ENCODE measurements around the gene TADA1. TPM values are rescaled to one million over a fixed set of nuclear protein-coding genes. Genes with fewer than 3 reads are reported as not detected.
"Not testable (repeated sequence)": the region's sequence is repeated elsewhere in the genome, so short reads cannot be mapped to it uniquely, and the experiment has no call there.

TADA1 gene
- polyA plus RNA-seq, 1 donor: 12.5 TPM

DNA sequence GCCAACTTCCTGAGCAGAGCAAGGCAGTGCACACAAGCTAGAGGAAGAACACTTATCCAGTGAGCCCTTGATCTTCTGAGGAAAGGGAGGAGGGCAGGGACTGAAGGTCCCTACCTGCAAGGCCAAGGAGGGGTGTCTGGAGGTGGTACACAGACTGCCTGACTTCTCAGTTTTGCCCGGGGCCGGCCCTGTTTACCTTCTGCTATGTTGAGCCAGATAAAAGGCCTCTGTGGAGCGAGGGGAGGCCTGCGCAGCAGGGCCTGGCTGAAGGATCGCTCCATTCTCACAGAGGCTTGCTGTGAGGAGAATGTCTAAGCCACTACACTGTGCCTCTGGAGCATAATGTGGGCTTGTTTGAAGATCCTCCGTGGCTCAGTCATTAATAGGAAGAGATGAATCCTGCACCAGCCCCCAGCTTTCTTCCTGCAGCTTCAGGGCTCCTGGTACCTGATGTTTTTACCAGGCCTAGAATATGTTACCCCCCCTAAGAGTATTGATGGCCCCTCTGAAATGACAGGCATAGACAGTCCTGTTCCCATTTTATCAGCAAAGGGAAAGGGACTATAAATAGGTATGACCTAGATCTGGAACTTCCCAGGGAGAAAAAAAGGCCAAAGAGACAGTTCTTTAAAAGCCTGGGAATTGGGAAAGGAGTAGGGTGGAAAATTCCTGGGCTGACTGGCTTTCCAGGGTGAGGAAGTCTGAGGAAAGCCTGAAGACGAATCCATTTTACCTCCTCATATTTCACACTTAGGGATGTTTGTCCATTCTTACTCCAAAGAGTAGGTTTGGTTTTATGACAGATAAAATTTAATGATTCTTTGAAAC is 32.1 kb downstream of the TADA1 start:
- no peak for DNase-seq (ENCODE audit: low read depth)

- no peak for DNase-seq (ENCODE audit: low read depth)
Observed at GRCh38 chr1:166843322-166843721, 32.7 kb downstream of the TADA1 start.

- no peak for DNase-seq (ENCODE audit: low read depth)
Observed at GRCh38 chr1:166840309-166841274, 35.5 kb downstream of the TADA1 start.

- DNase-seq (ENCODE audit: low read depth): no peak
Observed at GRCh38 chr1:166839600-166840308, 36.3 kb downstream of the TADA1 start.

GRCh38 chr1:166838766-166839599 is 37.1 kb downstream of the TADA1 start, which contains the start of gene POGK:
TSS of gene POGK (plus strand) at chr1:166839475. CDS start at chr1:166840957, 1,482 bp downstream.
- peak; percentile 67 for DNase-seq (ENCODE audit: low read depth)

DNA sequence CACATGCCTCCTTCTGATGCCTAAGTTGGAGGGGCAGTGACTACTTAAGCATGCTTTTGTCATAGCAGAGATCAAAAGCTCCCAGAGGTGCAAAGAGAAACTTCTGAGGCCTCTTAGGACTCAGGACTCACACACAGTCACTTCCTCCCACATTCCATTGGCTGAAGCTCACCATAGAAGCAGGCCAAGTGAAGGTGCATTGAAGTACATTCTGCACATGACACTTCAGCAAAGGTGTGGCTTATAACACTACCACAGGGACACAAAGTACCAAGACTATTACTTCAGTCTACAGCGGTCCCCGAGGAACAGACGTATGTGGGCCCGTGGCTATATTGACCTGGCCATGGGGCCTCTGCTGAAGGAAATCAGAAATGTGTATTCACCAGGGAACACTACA is 39.3 kb downstream of the TADA1 start:
- no peak for DNase-seq (ENCODE audit: low read depth)

DNA sequence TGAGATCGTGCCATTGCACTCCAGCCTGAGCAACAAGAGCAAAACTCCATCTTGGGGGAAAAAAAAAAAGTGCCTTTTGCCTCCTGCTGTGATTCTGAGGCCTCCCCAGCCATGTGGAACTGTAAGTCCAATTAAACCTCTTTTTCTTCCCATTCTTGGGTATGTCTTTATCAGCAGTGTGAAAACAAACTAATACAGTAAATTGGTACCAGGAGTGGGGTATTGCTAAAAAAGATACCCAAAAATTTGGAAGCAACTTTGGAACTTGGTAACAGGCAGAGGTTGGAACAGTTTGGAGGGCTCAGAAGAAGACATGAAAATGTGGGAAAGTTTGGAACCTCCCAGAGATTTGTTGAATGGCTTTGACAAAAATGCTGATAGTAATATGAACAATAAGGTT is 46.3 kb downstream of the TADA1 start:
- not testable (repeated sequence) for DNase-seq (ENCODE audit: low read depth)

- DNase-seq (ENCODE audit: low read depth): no peak
Observed at GRCh38 chr1:166827426-166827825, 48.6 kb downstream of the TADA1 start.

DNA sequence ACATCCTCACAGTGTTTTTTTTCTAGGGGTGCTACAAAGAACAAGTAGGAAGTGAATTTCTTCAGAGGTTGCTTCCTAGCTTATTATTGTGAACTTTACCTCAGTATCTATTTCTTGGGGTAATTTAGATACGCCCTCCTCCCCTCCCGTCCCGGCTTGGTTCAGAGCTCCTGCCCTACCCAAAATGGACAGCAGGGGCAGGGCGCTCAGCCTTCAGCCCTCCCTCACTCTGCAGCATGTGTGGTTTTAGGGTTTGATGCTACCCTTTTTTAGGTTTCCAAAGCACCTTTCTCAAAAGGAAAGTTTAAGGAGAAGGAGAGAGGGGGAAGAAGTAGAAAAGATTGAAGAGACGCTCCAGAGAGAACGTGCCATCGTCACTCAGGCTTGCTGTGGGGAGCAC is 53.7 kb downstream of the TADA1 start:
- DNase-seq (ENCODE audit: low read depth): no peak

DNA sequence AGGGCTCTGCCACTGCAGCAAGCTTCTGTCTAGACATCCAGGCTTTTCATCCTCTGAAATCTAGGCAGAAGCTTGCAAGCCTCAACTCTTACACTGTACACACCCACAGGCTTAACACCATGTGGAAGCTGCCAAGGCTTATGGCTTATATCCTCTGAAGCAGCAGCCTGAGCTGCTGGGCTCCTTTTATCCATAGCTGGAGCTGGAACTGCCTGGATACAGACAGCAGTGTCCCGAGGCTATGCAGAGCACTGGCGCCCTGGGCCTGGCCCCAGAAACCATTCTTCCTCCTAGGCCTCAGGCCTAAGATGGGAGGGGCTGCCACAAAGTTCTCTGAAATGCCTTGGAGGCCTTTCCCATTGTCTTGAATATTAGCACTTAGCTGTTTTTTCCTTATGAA is 56.1 kb downstream of the TADA1 start:
- DNase-seq (ENCODE audit: low read depth): no peak

DNA sequence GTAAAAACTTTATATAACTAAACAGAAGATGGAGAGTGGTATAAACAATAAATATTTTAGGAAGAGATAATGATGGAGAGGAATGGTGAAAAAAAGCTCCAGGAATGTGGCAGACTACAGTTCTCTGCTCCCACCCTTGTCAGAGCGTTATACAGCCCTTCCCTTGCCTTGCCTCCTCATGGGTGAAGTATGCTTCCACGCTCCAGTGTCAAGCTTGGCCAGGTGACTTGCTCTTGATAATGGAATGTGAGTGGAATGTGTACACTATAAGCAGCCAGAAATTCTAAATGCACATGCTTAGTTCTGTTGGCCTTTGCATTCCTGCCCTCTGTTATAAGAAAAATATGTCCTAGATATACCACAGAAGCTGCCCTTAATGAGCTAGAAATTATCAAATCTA is 61.5 kb downstream of the TADA1 start:
- no peak for DNase-seq (ENCODE audit: low read depth)

DNA sequence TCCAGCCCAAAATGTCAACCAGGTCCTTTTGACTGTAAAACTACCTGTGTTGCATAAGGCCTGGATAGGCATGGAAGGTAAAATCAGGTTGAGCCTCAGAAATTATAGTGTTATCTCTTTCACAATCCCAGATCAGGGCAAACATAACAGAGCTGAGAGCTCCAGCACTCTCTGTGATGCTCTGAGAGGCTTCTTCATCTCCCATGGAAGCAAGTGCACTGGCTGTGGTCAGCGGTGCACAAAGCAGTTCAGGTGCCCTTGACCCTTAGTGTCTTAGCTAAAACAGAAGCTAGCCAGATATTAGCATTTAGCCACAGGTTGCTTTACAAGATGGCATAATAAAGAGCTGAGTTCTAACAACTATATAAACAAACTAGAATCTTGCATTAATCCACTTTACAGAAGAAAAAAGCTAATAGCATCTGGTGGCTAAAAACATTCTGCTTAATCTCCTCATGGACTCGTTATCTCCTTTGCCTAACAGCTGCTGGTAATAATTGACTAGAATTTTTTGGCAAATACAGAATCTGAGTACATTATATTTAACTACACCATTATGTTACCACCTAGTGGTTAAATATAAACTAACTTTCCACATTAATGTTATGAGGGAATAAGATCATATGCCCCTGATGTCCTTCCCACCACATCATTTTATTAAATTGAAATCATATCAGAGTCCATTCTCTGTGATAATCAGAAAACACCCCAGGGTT is 62.4 kb downstream of the TADA1 start:
- no peak for DNase-seq (ENCODE audit: low read depth)

- no peak for DNase-seq (ENCODE audit: low read depth)
Observed at GRCh38 chr1:166811691-166812090, 64.4 kb downstream of the TADA1 start.

GRCh38 chr1:166808952-166809351 is 67.1 kb downstream of the TADA1 start:
- no peak for DNase-seq (ENCODE audit: low read depth)

Other genes starting within 250 kb of the TADA1 start
- gene POGK, start 36.8 kb downstream of the TADA1 start, polyA plus RNA-seq (ENCODE audit: insufficient read length): 13.6 TPM
- gene ILDR2, start 99.3 kb upstream of the TADA1 start, polyA plus RNA-seq (ENCODE audit: insufficient read length): 2.5 TPM
- 0.34 TPM for gene MAEL, start 113.0 kb upstream of the TADA1 start, polyA plus RNA-seq (ENCODE audit: insufficient read length)
- 0.22 TPM for gene GPA33, start 214.1 kb upstream of the TADA1 start, polyA plus RNA-seq (ENCODE audit: insufficient read length)
- 136 TPM for gene STYXL2, start 217.8 kb upstream of the TADA1 start, polyA plus RNA-seq (ENCODE audit: insufficient read length)